Caco-2 (cell line): ENCODE measurements around the gene CXXC4. TPM values are rescaled to one million over a fixed set of nuclear protein-coding genes. Genes with fewer than 3 reads are reported as not detected.

Source experiments
- BruUV-seq: library from RNA; stranded (reverse); fragments of 400-500 nt; replicated peaks from 2 replicates; lab custom pipeline; 2021; lab: Mats Ljungman, UMichigan
- CTCF ChIA-PET: fragments of 300-600 bp; sonication (Branson Sonifier 250); formaldehyde crosslinking; loops from one replicate; lab custom pipeline; 2022; ENCODE audit warnings: antibody characterized with exemption; lab: Charles Lee
- POLR2A ChIA-PET: fragments of 300-600 bp; sonication (Branson Sonifier 250); formaldehyde crosslinking; loops from one replicate; lab custom pipeline; 2022; ENCODE audit warnings: antibody characterized with exemption; lab: Charles Lee
- DNase-seq, 2 experiments: peaks; one replicate each; pipeline versions ENCODE4 v3.0.0 to v3.0.0-alpha.2; 2020 to 2022
- H3K27me3 ChIP-seq: replicated peaks from 2 replicates; pipeline ENCODE4 v1.6.0; 2011; ENCODE audit warnings: low read length; ENCODE audit not compliant: control insufficient read depth, insufficient read depth
- H3K36me3 ChIP-seq: 2 replicates; pipeline ENCODE4 v1.5.1; 2011; ENCODE audit warnings: low read length; ENCODE audit not compliant: control insufficient read depth, insufficient read depth
- H3K4me1 ChIP-seq: fragments of 250-450 bp; sonication (Bioruptor Pico); 2 replicates; pipeline ENCODE4 v1.5.1; 2020; ENCODE audit warnings: mild to moderate bottlenecking
- H3K4me3 ChIP-seq: 2 replicates; pipeline ENCODE4 v1.5.1; 2011; ENCODE audit warnings: low read depth, mild to moderate bottlenecking, control low read depth, low read length
- H3K9me3 ChIP-seq: fragments of 250-450 bp; sonication (Bioruptor Pico); 2 replicates; pipeline ENCODE4 v1.5.1; 2020; ENCODE audit warnings: mild to moderate bottlenecking, moderate library complexity
- H3K27ac Mint-ChIP-seq: one replicate; pipeline ENCODE4 v1.8.0; 2022; ENCODE audit warnings: mixed read lengths; ENCODE audit not compliant: unreplicated experiment
- H3K27me3 Mint-ChIP-seq: one replicate; pipeline ENCODE4 v1.8.0; 2022; ENCODE audit warnings: mixed read lengths; ENCODE audit not compliant: insufficient read depth, unreplicated experiment
- H3K36me3 Mint-ChIP-seq: one replicate; pipeline ENCODE4 v1.8.0; 2022; ENCODE audit warnings: mild to moderate bottlenecking, mixed read lengths; ENCODE audit not compliant: insufficient read depth, unreplicated experiment
- H3K4me1 Mint-ChIP-seq: one replicate; pipeline ENCODE4 v1.8.0; 2022; ENCODE audit warnings: low read depth, mixed read lengths; ENCODE audit not compliant: unreplicated experiment
- H3K4me3 Mint-ChIP-seq: one replicate; pipeline ENCODE4 v1.8.0; 2022; ENCODE audit warnings: mild to moderate bottlenecking, moderate library complexity, mixed read lengths; ENCODE audit not compliant: unreplicated experiment
- H3K9me3 Mint-ChIP-seq: one replicate; pipeline ENCODE4 v1.8.0; 2022; ENCODE audit warnings: mixed read lengths; ENCODE audit not compliant: unreplicated experiment
- CTCF ChIP-seq, 2 experiments: fragments of 200-600 bp in 1 of 2; IDR thresholded peaks; 1 replicate in 1 of 2; 2 replicates in 1 of 2; pipeline versions ENCODE4 v1.5.1 to v1.8.0; 2011 to 2022; ENCODE audit warnings: antibody characterized with exemption in 1 of 2, control low read depth in 1 of 2, inconsistent platforms in 1 of 2, low read depth in 1 of 2, low read length in 1 of 2, mild to moderate bottlenecking in 1 of 2, moderate library complexity in 1 of 2; ENCODE audit not compliant: insufficient read depth in 1 of 2, severe bottlenecking in 1 of 2, unreplicated experiment in 1 of 2
- intact Hi-C: fragments of 100-400 bp; cut with micrococcal nuclease; formaldehyde crosslinking; loops from one replicate; pipeline ENCODE4 v1.10.0; 2022; ENCODE audit not compliant: unreplicated experiment
- total RNA-seq: library from RNA; stranded (reverse); gene quantifications from 2 replicates; pipeline ENCODE4 v1.2.3, GENCODE V29; 2022

Gene CXXC4
- total RNA-seq, 1 experiment from 2014 or later = 2.9 TPM

DNA sequence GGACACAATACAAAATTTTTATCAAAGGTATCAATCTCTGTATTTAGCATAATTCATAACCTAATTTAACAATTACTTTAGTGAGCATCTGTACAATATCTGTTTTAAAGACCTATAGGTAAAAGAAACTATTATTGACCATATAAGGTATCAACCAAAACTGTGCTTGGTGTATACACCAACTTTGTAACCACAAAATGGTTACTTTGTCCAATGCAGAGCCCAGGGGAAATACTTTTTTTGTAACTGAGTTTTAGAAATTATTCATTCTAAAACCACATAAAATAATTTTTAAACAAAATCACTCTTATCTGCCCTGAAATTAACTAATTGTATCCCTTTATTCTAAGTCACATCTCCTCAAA lies 5.0 kb downstream of the CXXC4 start:
- no peak overlapping the region for H3K27ac Mint-ChIP-seq
- no peaks in the 10 kb centered on the region for H3K27me3 Mint-ChIP-seq
- no peaks in the 10 kb centered on the region for H3K9me3 Mint-ChIP-seq
- H3K4me1 Mint-ChIP-seq = peaks cover 6% of the 10 kb centered on the region
- TF ChIP-seq CTCF (IDR thresholded peaks at IDR 0.05; ENCODE audit: insufficient read depth in 1 of 2, low read depth in 1 of 2, low read length in 1 of 2, severe bottlenecking in 1 of 2, unreplicated experiment in 1 of 2) = no peak
- ChIA-PET POLR2A (no interaction called here), CTCF (no interaction called here)
- H3K36me3 ChIP-seq = no peaks in the 10 kb centered on the region
- no peaks in the 10 kb centered on the region for H3K9me3 ChIP-seq
- peaks cover 2% of the 10 kb centered on the region for H3K36me3 Mint-ChIP-seq
- no peak overlapping the region for H3K4me3 Mint-ChIP-seq
- H3K4me1 ChIP-seq = peaks cover 19% of the 10 kb centered on the region
- no peak overlapping the region for H3K4me3 ChIP-seq
- intact Hi-C loops = no loop called here
- no peaks in the 10 kb centered on the region; the same call in 1 of the 2 replicates for H3K27me3 ChIP-seq
- DNase-seq = no peak
- TSS peak; percentile 3 for BruUV-seq

GRCh38 chr4:104488151-104488550 lies 6.5 kb downstream of the CXXC4 start:
- intact Hi-C loops = no loop called here
- no TSS peak for BruUV-seq
- ChIA-PET CTCF (no interaction called here), POLR2A (no interaction called here)
- H3K4me3 Mint-ChIP-seq = no peak overlapping the region
- H3K9me3 ChIP-seq = no peaks in the 10 kb centered on the region
- no peaks in the 10 kb centered on the region for H3K9me3 Mint-ChIP-seq
- H3K4me1 Mint-ChIP-seq = peaks cover 6% of the 10 kb centered on the region
- no peaks in the 10 kb centered on the region for H3K36me3 Mint-ChIP-seq
- H3K27ac Mint-ChIP-seq = no peak overlapping the region
- peaks cover 6% of the 10 kb centered on the region; the same call in 1 of the 2 replicates for H3K4me1 ChIP-seq
- no peak for DNase-seq
- no peaks in the 10 kb centered on the region for H3K36me3 ChIP-seq
- H3K4me3 ChIP-seq = no peak overlapping the region
- TF ChIP-seq CTCF (IDR thresholded peaks at IDR 0.05; ENCODE audit: insufficient read depth in 1 of 2, low read depth in 1 of 2, low read length in 1 of 2, severe bottlenecking in 1 of 2, unreplicated experiment in 1 of 2) = no peak
- H3K27me3 Mint-ChIP-seq = no peaks in the 10 kb centered on the region
- no peaks in the 10 kb centered on the region; the same call in 1 of the 2 replicates for H3K27me3 ChIP-seq

DNA sequence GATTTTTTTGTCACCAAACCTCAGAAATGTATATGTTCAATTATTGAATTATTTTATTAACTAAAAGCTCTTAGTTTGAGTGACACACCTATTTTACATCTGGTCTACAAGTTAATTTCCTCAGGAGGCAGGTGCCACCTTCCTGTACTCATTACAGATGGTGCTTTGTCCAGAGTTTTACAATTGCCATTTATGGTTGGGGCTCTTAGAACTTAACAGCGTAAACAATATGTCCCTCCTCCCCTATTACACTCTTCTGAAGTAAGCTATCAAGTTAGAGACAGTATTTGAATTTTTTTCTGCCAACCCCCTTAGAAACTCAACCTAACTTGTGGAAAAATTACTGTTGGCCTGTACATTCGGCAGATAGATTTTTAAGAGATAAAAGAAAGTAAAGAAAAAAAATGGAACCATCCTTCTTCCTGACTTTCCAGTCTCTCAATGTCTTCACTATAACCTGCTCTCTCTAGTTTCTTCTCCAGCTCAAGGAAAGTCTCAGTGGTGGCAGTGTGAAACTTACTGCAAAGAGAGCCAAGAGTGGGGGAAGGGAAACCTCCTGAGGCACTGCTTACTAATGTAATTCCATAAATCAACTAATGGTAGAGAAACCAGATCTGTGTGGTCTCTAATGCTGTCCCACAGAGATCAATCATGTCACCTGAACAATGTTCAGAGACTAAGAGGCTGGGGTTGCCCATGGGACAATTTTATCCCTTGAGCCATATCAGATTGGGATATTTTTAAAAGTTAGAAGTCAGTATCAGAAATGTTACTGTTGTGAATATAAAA lies 7.8 kb downstream of the CXXC4 start:
- BruUV-seq = no TSS peak
- H3K4me3 ChIP-seq = no peak overlapping the region
- no peaks in the 10 kb centered on the region for H3K36me3 ChIP-seq
- Mint-ChIP-seq H3K27ac (no peak overlapping the region), H3K4me1 (no peaks in the 10 kb centered on the region), H3K36me3 (no peaks in the 10 kb centered on the region), H3K27me3 (no peaks in the 10 kb centered on the region), H3K9me3 (no peaks in the 10 kb centered on the region), H3K4me3 (no peak overlapping the region)
- no peak for DNase-seq
- CTCF ChIA-PET = no interaction called here
- intact Hi-C loops = no loop called here
- H3K9me3 ChIP-seq = no peaks in the 10 kb centered on the region
- no peak for TF ChIP-seq CTCF (IDR thresholded peaks at IDR 0.05; ENCODE audit: insufficient read depth in 1 of 2, low read depth in 1 of 2, low read length in 1 of 2, severe bottlenecking in 1 of 2, unreplicated experiment in 1 of 2)
- POLR2A ChIA-PET = no interaction called here
- no peaks in the 10 kb centered on the region; the same call in 1 of the 2 replicates for H3K27me3 ChIP-seq
- H3K4me1 ChIP-seq = 0 out of 2 replicates have a peak, but pooled peaks cover 4% of the 10 kb centered on the region
